ENCODE data around the gene UBE2I.

UBE2I gene

GRCh38 chr16:1345651-1346421 lies 36.4 kb downstream of the UBE2I start:
- Histone ChIP-seq H3K36me3 (ENCODE audit: insufficient read depth, low read length) (no peaks in the 10 kb centered on the region), H3K4me2 (ENCODE audit: low read depth, low read length, poor library complexity, severe bottlenecking) (no peak overlapping the region), H3K9ac (ENCODE audit: low read depth, low read length, poor library complexity, severe bottlenecking) (no peak overlapping the region), H3K27me3 (ENCODE audit: insufficient read depth, low read length, poor library complexity, severe bottlenecking) (no peaks in the 10 kb centered on the region), H3K4me1 (ENCODE audit: insufficient read depth, low read length, poor library complexity, severe bottlenecking) (peaks cover 4% of the 10 kb centered on the region), H3F3A (ENCODE audit: low read depth) (no peaks in the 10 kb centered on the region), H2AFZ (ENCODE audit: low read length) (no peak overlapping the region), H4K20me1 (ENCODE audit: insufficient read depth, low read length, poor library complexity, severe bottlenecking) (no peaks in the 10 kb centered on the region), H3K9me3 (ENCODE audit: insufficient read depth, low read depth, low read length) (no peaks in the 10 kb centered on the region), H3K9me2 (replicated peaks; ENCODE audit: low read depth, low read length) (no peaks in the 10 kb centered on the region), H3K4me3 (ENCODE audit: low read length, poor library complexity, severe bottlenecking) (no peak overlapping the region), H3K79me2 (ENCODE audit: insufficient read depth, low read length) (peaks cover 4% of the 10 kb centered on the region; the same call in 1 of the 2 replicates)
- TF ChIP-seq, protein P1, sequence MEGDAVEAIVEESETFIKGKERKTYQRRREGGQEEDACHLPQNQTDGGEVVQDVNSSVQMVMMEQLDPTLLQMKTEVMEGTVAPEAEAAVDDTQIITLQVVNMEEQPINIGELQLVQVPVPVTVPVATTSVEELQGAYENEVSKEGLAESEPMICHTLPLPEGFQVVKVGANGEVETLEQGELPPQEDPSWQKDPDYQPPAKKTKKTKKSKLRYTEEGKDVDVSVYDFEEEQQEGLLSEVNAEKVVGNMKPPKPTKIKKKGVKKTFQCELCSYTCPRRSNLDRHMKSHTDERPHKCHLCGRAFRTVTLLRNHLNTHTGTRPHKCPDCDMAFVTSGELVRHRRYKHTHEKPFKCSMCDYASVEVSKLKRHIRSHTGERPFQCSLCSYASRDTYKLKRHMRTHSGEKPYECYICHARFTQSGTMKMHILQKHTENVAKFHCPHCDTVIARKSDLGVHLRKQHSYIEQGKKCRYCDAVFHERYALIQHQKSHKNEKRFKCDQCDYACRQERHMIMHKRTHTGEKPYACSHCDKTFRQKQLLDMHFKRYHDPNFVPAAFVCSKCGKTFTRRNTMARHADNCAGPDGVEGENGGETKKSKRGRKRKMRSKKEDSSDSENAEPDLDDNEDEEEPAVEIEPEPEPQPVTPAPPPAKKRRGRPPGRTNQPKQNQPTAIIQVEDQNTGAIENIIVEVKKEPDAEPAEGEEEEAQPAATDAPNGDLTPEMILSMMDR (conservative IDR thresholded peaks at IDR 0.05; ENCODE audit: low read length) = no peak
- TF ChIP-seq EZH2phosphoT487 (IDR thresholded peaks at IDR 0.05; ENCODE audit: borderline replicate concordance) = no peak

DNA sequence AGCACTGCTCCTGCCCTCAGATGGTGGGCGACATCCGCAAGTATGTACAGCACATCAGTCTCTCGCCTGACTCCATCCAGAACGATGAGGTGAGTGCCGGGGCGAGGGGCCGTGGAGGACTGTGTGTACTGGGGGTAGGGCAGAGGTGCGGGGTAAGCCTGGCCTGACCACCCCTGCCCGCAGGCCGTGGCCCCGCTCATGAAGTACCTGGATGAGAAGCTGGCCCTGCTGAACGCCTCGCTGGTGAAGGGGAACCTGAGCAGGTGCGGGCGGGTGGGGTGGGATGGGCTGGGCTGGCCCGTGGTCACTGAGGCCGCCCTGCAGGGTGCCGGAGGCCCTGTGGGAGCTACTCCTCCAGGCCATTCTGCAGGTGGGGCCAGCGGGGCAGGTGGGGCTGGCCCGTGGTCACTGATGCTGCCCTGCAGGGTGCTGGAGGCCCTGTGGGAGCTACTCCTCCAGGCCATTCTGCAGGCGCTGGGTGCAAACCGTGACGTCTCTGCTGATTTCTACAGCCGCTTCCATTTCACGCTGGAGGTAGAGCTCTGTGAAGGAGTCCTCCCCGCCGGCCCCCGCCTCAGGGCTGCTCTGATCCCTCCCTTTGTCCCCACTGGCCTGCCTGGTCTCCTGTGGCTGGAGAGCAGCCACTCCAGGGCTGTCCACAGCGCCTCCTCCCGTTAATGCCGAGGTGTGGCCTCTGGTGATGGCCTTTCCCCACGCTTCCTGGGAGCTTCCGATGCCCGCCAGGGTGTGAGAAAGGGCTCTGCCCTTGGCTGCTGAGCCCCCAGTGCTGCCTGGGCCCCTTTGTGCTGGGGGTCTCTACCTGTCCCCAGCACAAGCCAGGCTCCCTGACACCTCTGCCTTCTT lies 37.2 kb downstream of the UBE2I start:
- peaks cover 11% of the 10 kb centered on the region; the same call in 1 of the 2 replicates for H3K79me2 ChIP-seq (ENCODE audit: insufficient read depth, low read length)
- H3K4me3 ChIP-seq (ENCODE audit: low read length, poor library complexity, severe bottlenecking) = no peak overlapping the region
- H3K27me3 ChIP-seq (ENCODE audit: insufficient read depth, low read length, poor library complexity, severe bottlenecking) = no peaks in the 10 kb centered on the region
- no peaks in the 10 kb centered on the region for H4K20me1 ChIP-seq (ENCODE audit: insufficient read depth, low read length, poor library complexity, severe bottlenecking)
- H2AFZ ChIP-seq (ENCODE audit: low read length) = no peak overlapping the region
- peaks cover 4% of the 10 kb centered on the region for H3K4me1 ChIP-seq (ENCODE audit: insufficient read depth, low read length, poor library complexity, severe bottlenecking)
- no peaks in the 10 kb centered on the region for H3K9me2 ChIP-seq (replicated peaks; ENCODE audit: low read depth, low read length)
- H3K4me2 ChIP-seq (ENCODE audit: low read depth, low read length, poor library complexity, severe bottlenecking) = no peak overlapping the region
- no peaks in the 10 kb centered on the region for H3K9me3 ChIP-seq (ENCODE audit: insufficient read depth, low read depth, low read length)
- no peak overlapping the region for H3K9ac ChIP-seq (ENCODE audit: low read depth, low read length, poor library complexity, severe bottlenecking)
- H3F3A ChIP-seq (ENCODE audit: low read depth) = no peaks in the 10 kb centered on the region
- no peaks in the 10 kb centered on the region for H3K36me3 ChIP-seq (ENCODE audit: insufficient read depth, low read length)
- TF ChIP-seq, protein P1 (conservative IDR thresholded peaks at IDR 0.05; ENCODE audit: low read length) = no peak
- no peak for TF ChIP-seq EZH2phosphoT487 (IDR thresholded peaks at IDR 0.05; ENCODE audit: borderline replicate concordance)

DNA sequence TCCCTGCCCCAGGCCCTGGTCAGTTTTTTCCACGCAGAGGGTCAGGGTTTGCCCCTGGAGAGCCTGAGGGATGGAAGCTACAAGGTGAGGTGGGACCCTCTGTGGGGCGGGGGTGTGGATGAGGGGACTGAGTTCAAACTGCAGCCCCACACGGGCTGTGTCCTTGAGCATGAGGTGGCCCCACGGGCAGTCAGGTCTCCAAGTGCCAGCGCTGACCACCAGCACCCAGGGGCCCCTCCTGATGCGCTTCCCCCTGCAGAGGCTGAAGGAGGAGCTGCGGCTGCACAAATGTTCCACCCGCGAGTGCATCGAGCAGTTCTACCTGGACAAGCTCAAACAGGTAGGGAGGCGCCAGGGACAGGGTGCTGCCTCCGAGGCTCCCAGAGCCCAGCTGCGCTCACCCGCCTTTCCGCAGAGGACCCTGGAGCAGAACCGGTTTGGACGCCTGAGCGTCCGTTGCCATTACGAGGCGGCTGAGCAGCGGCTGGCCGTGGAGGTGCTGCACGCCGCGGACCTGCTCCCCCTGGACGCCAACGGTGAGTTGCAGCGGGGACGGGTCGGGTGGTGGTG lies 37.9 kb downstream of the UBE2I start:
- no peaks in the 10 kb centered on the region for H3K36me3 ChIP-seq (ENCODE audit: insufficient read depth, low read length)
- H3K9me2 ChIP-seq (replicated peaks; ENCODE audit: low read depth, low read length) = no peaks in the 10 kb centered on the region
- no peaks in the 10 kb centered on the region for H3K9me3 ChIP-seq (ENCODE audit: insufficient read depth, low read depth, low read length)
- no peaks in the 10 kb centered on the region for H4K20me1 ChIP-seq (ENCODE audit: insufficient read depth, low read length, poor library complexity, severe bottlenecking)
- H2AFZ ChIP-seq (ENCODE audit: low read length) = no peak overlapping the region
- H3K79me2 ChIP-seq (ENCODE audit: insufficient read depth, low read length) = peaks cover 11% of the 10 kb centered on the region; the same call in 1 of the 2 replicates
- no peak overlapping the region for H3K9ac ChIP-seq (ENCODE audit: low read depth, low read length, poor library complexity, severe bottlenecking)
- no peak overlapping the region for H3K4me2 ChIP-seq (ENCODE audit: low read depth, low read length, poor library complexity, severe bottlenecking)
- no peak for TF ChIP-seq EZH2phosphoT487 (IDR thresholded peaks at IDR 0.05; ENCODE audit: borderline replicate concordance)
- TF ChIP-seq, protein P1 (conservative IDR thresholded peaks at IDR 0.05; ENCODE audit: low read length) = no peak
- peaks cover 1% of the 10 kb centered on the region for H3K4me1 ChIP-seq (ENCODE audit: insufficient read depth, low read length, poor library complexity, severe bottlenecking)
- no peaks in the 10 kb centered on the region for H3K27me3 ChIP-seq (ENCODE audit: insufficient read depth, low read length, poor library complexity, severe bottlenecking)
- H3F3A ChIP-seq (ENCODE audit: low read depth) = no peaks in the 10 kb centered on the region
- no peak overlapping the region for H3K4me3 ChIP-seq (ENCODE audit: low read length, poor library complexity, severe bottlenecking)
